ENCODE measurements around the gene TCF20.

TCF20 gene

DNA sequence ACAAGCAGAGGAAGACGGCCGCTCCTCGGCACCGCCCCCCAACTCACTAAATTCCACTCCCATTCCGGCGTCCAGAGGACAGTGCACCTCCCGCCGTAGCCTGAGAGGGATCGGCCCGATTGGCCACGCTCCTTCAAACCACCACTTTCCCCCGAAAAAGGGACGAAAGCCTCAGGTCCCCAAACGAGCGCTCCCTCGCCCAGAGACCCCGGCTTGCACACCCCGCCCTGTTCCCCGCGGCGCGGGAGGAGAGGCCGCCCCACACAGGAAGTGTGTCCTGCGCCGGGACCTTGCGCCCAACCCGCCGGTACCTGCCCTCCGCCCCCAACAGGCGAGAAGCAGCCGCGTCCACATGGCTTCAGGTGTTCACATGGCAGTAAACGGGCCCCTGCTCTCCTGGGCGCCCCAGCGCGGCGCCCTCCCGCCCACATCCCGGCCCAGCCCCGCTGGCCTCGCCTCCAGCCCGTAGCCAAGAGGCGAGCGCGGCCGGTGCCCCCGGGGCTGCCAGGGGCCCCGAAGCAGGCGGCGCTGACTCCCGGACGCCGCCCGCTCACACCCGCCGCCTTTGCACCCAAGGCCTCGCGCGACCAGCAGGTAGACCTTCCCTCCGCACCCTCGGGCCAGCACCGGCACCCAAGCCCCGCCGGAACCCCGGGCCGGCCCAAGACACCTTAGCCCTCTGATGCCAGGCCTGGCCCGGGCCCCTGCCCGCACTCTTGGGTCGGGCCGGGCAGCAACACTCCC, 849 bp downstream of the TCF20 start:
- peak; percentile 84 for ATAC-seq
- TF ChIP-seq RARB (CRISPR knock-in tag; IDR thresholded peaks at IDR 0.05) (no peak), SNAI2 (CRISPR knock-in tag; IDR thresholded peaks at IDR 0.05) (no peak), ZC3H10 (CRISPR knock-in tag; IDR thresholded peaks at IDR 0.05) (no peak), BACH2 (CRISPR knock-in tag; IDR thresholded peaks at IDR 0.05; ENCODE audit: borderline replicate concordance) (no peak), ZNF8 (CRISPR knock-in tag; IDR thresholded peaks at IDR 0.05) (no peak), ISL1 (CRISPR knock-in tag; IDR thresholded peaks at IDR 0.05) (no peak), CSRNP3 (CRISPR knock-in tag; IDR thresholded peaks at IDR 0.05) (no peak), TCF4 (CRISPR knock-in tag; IDR thresholded peaks at IDR 0.05; ENCODE audit: borderline replicate concordance) (no peak), TOX (CRISPR knock-in tag; IDR thresholded peaks at IDR 0.05; ENCODE audit: borderline replicate concordance) (no peak), CSDC2 (CRISPR knock-in tag; IDR thresholded peaks at IDR 0.05) (no peak), OSR1 (CRISPR knock-in tag; IDR thresholded peaks at IDR 0.05) (no peak), ESRRG (CRISPR knock-in tag; IDR thresholded peaks at IDR 0.05) (no peak), POU6F1 (CRISPR knock-in tag; IDR thresholded peaks at IDR 0.05; ENCODE audit: borderline replicate concordance, low read depth) (no peak), TSHZ2 (CRISPR knock-in tag; IDR thresholded peaks at IDR 0.05) (no peak)
- TF ChIP-seq, protein P1, sequence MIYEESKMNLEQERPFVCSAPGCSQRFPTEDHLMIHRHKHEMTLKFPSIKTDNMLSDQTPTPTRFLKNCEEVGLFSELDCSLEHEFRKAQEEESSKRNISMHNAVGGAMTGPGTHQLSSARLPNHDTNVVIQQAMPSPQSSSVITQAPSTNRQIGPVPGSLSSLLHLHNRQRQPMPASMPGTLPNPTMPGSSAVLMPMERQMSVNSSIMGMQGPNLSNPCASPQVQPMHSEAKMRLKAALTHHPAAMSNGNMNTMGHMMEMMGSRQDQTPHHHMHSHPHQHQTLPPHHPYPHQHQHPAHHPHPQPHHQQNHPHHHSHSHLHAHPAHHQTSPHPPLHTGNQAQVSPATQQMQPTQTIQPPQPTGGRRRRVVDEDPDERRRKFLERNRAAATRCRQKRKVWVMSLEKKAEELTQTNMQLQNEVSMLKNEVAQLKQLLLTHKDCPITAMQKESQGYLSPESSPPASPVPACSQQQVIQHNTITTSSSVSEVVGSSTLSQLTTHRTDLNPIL (CRISPR knock-in tag; IDR thresholded peaks at IDR 0.05; ENCODE audit: low read depth), result no peak

- peak; percentile 54 for ATAC-seq
Measured at GRCh38 chr22:42268852-42269410, 1.5 kb downstream of the TCF20 start.

More at GRCh38 chr22:42268852-42269410, 1.5 kb downstream of the TCF20 start:
- no peak for TF ChIP-seq PPARA (CRISPR knock-in tag; IDR thresholded peaks at IDR 0.05; ENCODE audit: borderline replicate concordance)
- no peak for TF ChIP-seq ZC3H10 (CRISPR knock-in tag; IDR thresholded peaks at IDR 0.05)
- no peak for TF ChIP-seq ARNTL (CRISPR knock-in tag; IDR thresholded peaks at IDR 0.05; ENCODE audit: borderline replicate concordance, low read depth)
- no peak for TF ChIP-seq ISL1 (CRISPR knock-in tag; IDR thresholded peaks at IDR 0.05)
- no peak for TF ChIP-seq ZNF8 (CRISPR knock-in tag; IDR thresholded peaks at IDR 0.05)
- no peak for TF ChIP-seq RARB (CRISPR knock-in tag; IDR thresholded peaks at IDR 0.05)
- TF ChIP-seq, protein P1 (CRISPR knock-in tag; IDR thresholded peaks at IDR 0.05; ENCODE audit: low read depth), result no peak
- no peak for TF ChIP-seq BACH2 (CRISPR knock-in tag; IDR thresholded peaks at IDR 0.05; ENCODE audit: borderline replicate concordance)
- TF ChIP-seq ZFP30 (CRISPR knock-in tag; IDR thresholded peaks at IDR 0.05), result no peak
- TF ChIP-seq TSHZ2 (CRISPR knock-in tag; IDR thresholded peaks at IDR 0.05), result no peak
- no peak for TF ChIP-seq POU6F1 (CRISPR knock-in tag; IDR thresholded peaks at IDR 0.05; ENCODE audit: borderline replicate concordance, low read depth)
- TF ChIP-seq OSR1 (CRISPR knock-in tag; IDR thresholded peaks at IDR 0.05), result no peak
- TF ChIP-seq TOX (CRISPR knock-in tag; IDR thresholded peaks at IDR 0.05; ENCODE audit: borderline replicate concordance), result no peak
- TF ChIP-seq TCF4 (CRISPR knock-in tag; IDR thresholded peaks at IDR 0.05; ENCODE audit: borderline replicate concordance), result no peak
- no peak for TF ChIP-seq CSRNP3 (CRISPR knock-in tag; IDR thresholded peaks at IDR 0.05)
- TF ChIP-seq ZFP3 (CRISPR knock-in tag; IDR thresholded peaks at IDR 0.05), result no peak
- no peak for TF ChIP-seq GLIS3 (CRISPR knock-in tag; IDR thresholded peaks at IDR 0.05)
- no peak for TF ChIP-seq ZNF70 (CRISPR knock-in tag; IDR thresholded peaks at IDR 0.05)
- no peak for TF ChIP-seq ZNF565 (CRISPR knock-in tag; conservative IDR thresholded peaks at IDR 0.05; ENCODE audit: low read depth)
